HepG2 (cell line): ENCODE data around the gene SLFN14. TPM values are rescaled to one million over a fixed set of nuclear protein-coding genes. Genes with fewer than 3 reads are reported as not detected.

Experiments
- ATAC-seq: fragments of 200-7000 bp; cut with Tn5 transposase; 3 replicates; pipeline ENCODE4 v1.9.1; 2020; ENCODE audit warnings: mild to moderate bottlenecking, moderate library complexity
- BruUV-seq: library from RNA; stranded (reverse); fragments of 400-500 nt; replicated peaks from 2 replicates; lab custom pipeline; 2021; lab: Mats Ljungman, UMichigan
- CTCF ChIA-PET: fragments of 300-600 bp; formaldehyde crosslinking; extraction: SDS; loops from one replicate; lab custom pipeline; 2021; ENCODE audit warnings: low total read pairs, inconsistent platforms, low intra/inter-chr PET ratio; lab: Yijun Ruan, JAX
- POLR2A ChIA-PET: fragments of 350-600 bp; sonication (Branson Sonifier 250); formaldehyde crosslinking; loops from one replicate; lab custom pipeline; 2020; ENCODE audit warnings: antibody characterized with exemption, inconsistent platforms; lab: Yijun Ruan, JAX
- DNase-seq: peaks from one replicate; pipeline ENCODE4 v3.0.0-alpha.2; 2015; ENCODE audit warnings: low spot score
- FAIRE-seq: peaks from 3 replicates; lab custom pipeline; 2011; peaks lifted over from hg19 to GRCh38; lab: Jason Lieb, UNC
- H2AFZ ChIP-seq: one replicate; pipeline ENCODE4 v1.6.1; 2011; ENCODE audit warnings: low read length, inconsistent platforms
- H3K27ac ChIP-seq: fragments of 300-600 bp; 3 replicates; pipeline ENCODE4 v1.8.0; 2011; ENCODE audit warnings: mixed run types, mild to moderate bottlenecking, mixed read lengths, low read length, inconsistent platforms; ENCODE audit not compliant: insufficient read depth; ENCODE audit errors: extremely low read length
- H3K27me3 ChIP-seq, 2 experiments: fragments of 200-600 bp in 1 of 2; 2 replicates in 1 of 2; 3 replicates in 1 of 2; pipeline versions ENCODE4 v1.6.0 to v1.8.0; 2011; ENCODE audit warnings: low read length in 2 of 2, mild to moderate bottlenecking in 2 of 2, moderate library complexity in 2 of 2, inconsistent platforms in 1 of 2; ENCODE audit not compliant: insufficient read depth in 2 of 2, control insufficient read depth in 1 of 2
- H3K36me3 ChIP-seq, 2 experiments: fragments of 200-600 bp in 1 of 2; replicated peaks in 1 of 2; 2 replicates in 1 of 2; 3 replicates in 1 of 2; pipeline versions ENCODE4 v1.5.1 to v1.8.0; 2011; ENCODE audit warnings: low read length in 2 of 2, inconsistent platforms in 1 of 2; ENCODE audit not compliant: insufficient read depth in 2 of 2, control insufficient read depth in 1 of 2
- H3K4me1 ChIP-seq: 2 replicates; pipeline ENCODE4 v1.5.1; 2012; ENCODE audit warnings: low read length, inconsistent platforms; ENCODE audit not compliant: insufficient read depth
- H3K4me2 ChIP-seq: 2 replicates; pipeline ENCODE4 v1.6.0; 2011; ENCODE audit warnings: low read depth, low read length, inconsistent platforms
- H3K4me3 ChIP-seq, 3 experiments: fragments of 200-600 bp in 1 of 3; sonication (generic), shearing (Covaris generic) in 1 of 3; replicated peaks in 1 of 3; 2 replicates each; pipeline ENCODE4 v1.5.1; 2011 to 2016; ENCODE audit warnings: low read length in 3 of 3, inconsistent platforms in 2 of 3, low read depth in 2 of 3, mild to moderate bottlenecking in 2 of 3, control low read depth in 1 of 3, mixed read lengths in 1 of 3; ENCODE audit not compliant: insufficient read depth in 1 of 3
- H3K79me2 ChIP-seq: one replicate; pipeline ENCODE4 v1.6.1; 2011; ENCODE audit warnings: low read length, inconsistent platforms; ENCODE audit not compliant: insufficient read depth
- H3K9ac ChIP-seq: 2 replicates; pipeline ENCODE4 v1.6.0; 2011; ENCODE audit warnings: mild to moderate bottlenecking, low read depth, low read length, inconsistent platforms; ENCODE audit not compliant: insufficient read depth
- H3K9me3 ChIP-seq: 2 replicates; pipeline ENCODE4 v1.5.1; 2012; ENCODE audit warnings: mild to moderate bottlenecking, low read length
- H4K20me1 ChIP-seq: 2 replicates; pipeline ENCODE4 v1.6.0; 2011; ENCODE audit warnings: inconsistent platforms, mild to moderate bottlenecking, low read length, moderate library complexity; ENCODE audit not compliant: insufficient read depth
- ATF5 ChIP-seq: sonication (generic); formaldehyde crosslinking; IDR thresholded peaks from 2 replicates; pipeline ENCODE4 v1.4.0; 2020; ENCODE audit warnings: mild to moderate bottlenecking, low read depth, missing genetic modification reagents
- ATF7-NPFF ChIP-seq: sonication (generic); formaldehyde crosslinking; IDR thresholded peaks from 2 replicates; pipeline ENCODE4 v1.8.1; 2023; ENCODE audit warnings: mild to moderate bottlenecking, low read depth, missing genetic modification reagents, moderate library complexity
- ETV6 ChIP-seq: sonication (generic); formaldehyde crosslinking; conservative IDR thresholded peaks from 2 replicates; pipeline ENCODE4 v1.4.0; 2020; ENCODE audit warnings: missing genetic modification reagents
- HNF1B ChIP-seq: sonication (generic); formaldehyde crosslinking; IDR thresholded peaks from 2 replicates; pipeline ENCODE4 v1.5.1; 2020; ENCODE audit warnings: mild to moderate bottlenecking, moderate library complexity, missing genetic modification reagents
- PHB2 ChIP-seq: fragments of 450-650 bp; IDR thresholded peaks from 2 replicates; pipeline ENCODE4 v1.6.1; 2018; ENCODE audit not compliant: partially characterized antibody
- SYNCRIP ChIP-seq: fragments of 200-400 bp; formaldehyde crosslinking; IDR thresholded peaks from 2 replicates; pipeline ENCODE4 v1.6.1; 2018; ENCODE audit warnings: mild to moderate bottlenecking, low read depth, low read length; ENCODE audit not compliant: insufficient read depth
- ZC3H4 ChIP-seq: sonication (generic); formaldehyde crosslinking; IDR thresholded peaks from 2 replicates; pipeline ENCODE4 v1.4.0; 2020; ENCODE audit warnings: missing genetic modification reagents, borderline replicate concordance
- ZNF484 ChIP-seq: sonication (generic); formaldehyde crosslinking; IDR thresholded peaks from 2 replicates; pipeline ENCODE4 v1.5.1; 2020; ENCODE audit warnings: mild to moderate bottlenecking, low read depth, missing genetic modification reagents, borderline replicate concordance
- WGBS: methylation state at CpG from one replicate; pipeline ENCODE4 v1.1.6; 2017; ENCODE audit warnings: low lambda C conversion rate; 5-methylcytosine and 5-hydroxymethylcytosine counted together
- in situ Hi-C: cut with HindIII; loops from 2 replicates; pipeline ENCODE4 v1.10.0; 2017; ENCODE audit warnings: low pct_unique_long_range_greater_than_20kb; ENCODE audit not compliant: extremely low pct_ligation_motif_present
- intact Hi-C: fragments of 100-400 bp; cut with micrococcal nuclease; formaldehyde crosslinking; loops from one replicate; pipeline ENCODE4 v1.10.0; 2022; ENCODE audit not compliant: unreplicated experiment
- polyA plus RNA-seq, 8 experiments: library from polyadenylated mRNA; depleted of rRNA in 3 of 8; stranded (reverse) in 7 of 8; unstranded in 1 of 8; fragments of >200 nt; fragmentation: Illumina TruSeq in 4 of 8; extraction: Trizol in 4 of 8; gene quantifications; 2 replicates each; pipeline versions ENCODE4 v1.2.1 to v1.2.3, GENCODE V29; 2011 to 2016; ENCODE audit warnings: low read depth in 4 of 8, missing spikeins in 1 of 8, mixed read lengths in 1 of 8; ENCODE audit not compliant: insufficient read depth in 1 of 8
- total RNA-seq, 5 experiments: library from RNA; depleted of rRNA; stranded (reverse); fragments of >200 nt; fragmentation: Illumina TruSeq; extraction: Trizol; gene quantifications; 2 replicates each; pipeline ENCODE4 v1.2.3, GENCODE V29; 2016; ENCODE audit warnings: low read depth in 1 of 5
- TF ChIP-seq, protein P1 (sequence below): sonication (generic); formaldehyde crosslinking; IDR thresholded peaks from 2 replicates; pipeline ENCODE4 v1.8.0; 2022; ENCODE audit warnings: mild to moderate bottlenecking, missing genetic modification reagents, moderate library complexity
- TF ChIP-seq, protein P2 (sequence below): sonication (generic); formaldehyde crosslinking; IDR thresholded peaks from 2 replicates; pipeline ENCODE4 v1.4.0; 2020; ENCODE audit warnings: mild to moderate bottlenecking, missing genetic modification reagents, borderline replicate concordance

SLFN14 gene
- total and polyA plus RNA-seq, 2 of the 13 experiments (the other 11 are each of a cell fraction or from before 2014, with no cell fraction given), result not detected

DNA sequence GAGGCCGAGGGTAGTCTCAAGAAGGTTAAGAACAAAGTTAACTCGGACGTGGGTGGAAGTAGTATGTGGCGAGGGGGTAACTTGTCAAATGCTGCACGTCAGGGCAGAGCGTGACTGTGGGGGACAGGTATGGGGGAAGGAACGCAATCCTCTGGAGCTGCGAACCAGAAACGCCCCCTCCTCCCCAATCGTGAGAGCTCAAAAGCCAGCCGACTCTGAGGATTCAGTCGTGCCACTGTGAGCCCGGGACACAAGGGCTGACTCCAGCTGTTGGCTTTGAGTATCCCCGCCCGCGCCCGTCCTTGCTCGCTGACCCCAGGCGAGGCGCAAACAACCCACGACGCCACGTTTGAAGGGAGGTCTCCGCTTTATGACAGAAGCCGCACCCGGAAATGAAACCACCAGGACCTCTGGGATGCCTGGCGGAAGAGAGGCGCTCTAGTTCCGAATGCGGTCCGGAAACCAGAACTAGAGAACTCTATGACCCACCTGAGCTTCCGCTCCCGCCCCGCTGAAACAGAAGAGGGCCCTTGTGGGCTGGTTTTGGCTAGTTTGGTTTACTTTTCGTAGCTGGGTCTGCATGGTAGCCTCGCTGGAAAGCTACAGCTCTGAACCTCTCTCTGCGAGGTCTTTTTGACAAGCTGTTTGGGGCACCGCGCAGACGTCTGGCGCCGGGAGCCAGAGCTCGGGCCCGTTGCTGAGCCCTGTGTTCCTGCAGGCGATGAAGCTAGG lies 17.7 kb upstream of the SLFN14 start, which contains the start of gene PEX12 (continued):
- TF ChIP-seq HNF1B (CRISPR knock-in tag) (peak; percentile 84), ETV6 (CRISPR knock-in tag) (peak; percentile 74; the same call in 1 of the 2 replicates), ATF5 (CRISPR knock-in tag) (0 out of 2 replicates have a peak, but pooled peaks have one; percentile 32)

DNA sequence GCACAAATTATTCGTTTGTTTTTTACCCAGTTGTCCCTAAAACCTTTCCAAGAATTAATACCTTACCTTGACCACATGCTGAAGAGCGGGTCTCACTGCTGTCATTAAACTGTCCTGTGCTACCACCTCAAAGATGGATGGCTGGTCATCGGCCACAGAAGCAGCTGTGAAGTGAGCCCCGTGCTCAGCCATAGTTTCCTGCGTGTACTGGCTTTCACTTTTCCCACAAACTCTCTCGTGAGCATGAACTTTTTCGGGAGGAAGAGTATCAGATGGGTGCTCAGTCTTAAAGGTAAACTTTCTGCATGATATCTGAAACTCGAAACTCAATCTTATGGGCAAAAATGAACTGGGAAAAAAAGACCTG lies 17.2 kb upstream of the SLFN14 start:
- FAIRE-seq, result no peak
- no peaks in the 10 kb centered on the region; a peak in 1 of 5 replicates for H3K27me3 ChIP-seq
- TF ChIP-seq SYNCRIP (no peak), PHB2 (no peak), ATF7-NPFF (0 out of 2 replicates have a peak, but pooled peaks have one; percentile 37), ZC3H4 (CRISPR knock-in tag) (peak; percentile 72; the same call in 1 of the 2 replicates), ZNF484 (CRISPR knock-in tag) (no peak)
- TF ChIP-seq, protein P1, sequence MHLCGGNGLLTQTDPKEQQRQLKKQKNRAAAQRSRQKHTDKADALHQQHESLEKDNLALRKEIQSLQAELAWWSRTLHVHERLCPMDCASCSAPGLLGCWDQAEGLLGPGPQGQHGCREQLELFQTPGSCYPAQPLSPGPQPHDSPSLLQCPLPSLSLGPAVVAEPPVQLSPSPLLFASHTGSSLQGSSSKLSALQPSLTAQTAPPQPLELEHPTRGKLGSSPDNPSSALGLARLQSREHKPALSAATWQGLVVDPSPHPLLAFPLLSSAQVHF, result 0 out of 2 replicates have a peak, but pooled peaks have one; percentile 23
- TF ChIP-seq, protein P2, sequence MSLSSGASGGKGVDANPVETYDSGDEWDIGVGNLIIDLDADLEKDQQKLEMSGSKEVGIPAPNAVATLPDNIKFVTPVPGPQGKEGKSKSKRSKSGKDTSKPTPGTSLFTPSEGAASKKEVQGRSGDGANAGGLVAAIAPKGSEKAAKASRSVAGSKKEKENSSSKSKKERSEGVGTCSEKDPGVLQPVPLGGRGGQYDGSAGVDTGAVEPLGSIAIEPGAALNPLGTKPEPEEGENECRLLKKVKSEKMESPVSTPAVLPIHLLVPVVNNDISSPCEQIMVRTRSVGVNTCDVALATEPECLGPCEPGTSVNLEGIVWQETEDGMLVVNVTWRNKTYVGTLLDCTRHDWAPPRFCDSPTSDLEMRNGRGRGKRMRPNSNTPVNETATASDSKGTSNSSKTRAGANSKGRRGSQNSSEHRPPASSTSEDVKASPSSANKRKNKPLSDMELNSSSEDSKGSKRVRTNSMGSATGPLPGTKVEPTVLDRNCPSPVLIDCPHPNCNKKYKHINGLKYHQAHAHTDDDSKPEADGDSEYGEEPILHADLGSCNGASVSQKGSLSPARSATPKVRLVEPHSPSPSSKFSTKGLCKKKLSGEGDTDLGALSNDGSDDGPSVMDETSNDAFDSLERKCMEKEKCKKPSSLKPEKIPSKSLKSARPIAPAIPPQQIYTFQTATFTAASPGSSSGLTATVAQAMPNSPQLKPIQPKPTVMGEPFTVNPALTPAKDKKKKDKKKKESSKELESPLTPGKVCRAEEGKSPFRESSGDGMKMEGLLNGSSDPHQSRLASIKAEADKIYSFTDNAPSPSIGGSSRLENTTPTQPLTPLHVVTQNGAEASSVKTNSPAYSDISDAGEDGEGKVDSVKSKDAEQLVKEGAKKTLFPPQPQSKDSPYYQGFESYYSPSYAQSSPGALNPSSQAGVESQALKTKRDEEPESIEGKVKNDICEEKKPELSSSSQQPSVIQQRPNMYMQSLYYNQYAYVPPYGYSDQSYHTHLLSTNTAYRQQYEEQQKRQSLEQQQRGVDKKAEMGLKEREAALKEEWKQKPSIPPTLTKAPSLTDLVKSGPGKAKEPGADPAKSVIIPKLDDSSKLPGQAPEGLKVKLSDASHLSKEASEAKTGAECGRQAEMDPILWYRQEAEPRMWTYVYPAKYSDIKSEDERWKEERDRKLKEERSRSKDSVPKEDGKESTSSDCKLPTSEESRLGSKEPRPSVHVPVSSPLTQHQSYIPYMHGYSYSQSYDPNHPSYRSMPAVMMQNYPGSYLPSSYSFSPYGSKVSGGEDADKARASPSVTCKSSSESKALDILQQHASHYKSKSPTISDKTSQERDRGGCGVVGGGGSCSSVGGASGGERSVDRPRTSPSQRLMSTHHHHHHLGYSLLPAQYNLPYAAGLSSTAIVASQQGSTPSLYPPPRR (CRISPR knock-in tag), result no peak
- TSS peak; percentile 90 for BruUV-seq
- H3K27ac ChIP-seq, result peak overlapping the region; percentile 83
- H3K9me3 ChIP-seq, result no peaks in the 10 kb centered on the region
- ATAC-seq, result peak; percentile 27; the same call in 1 of the 3 replicates
- in situ Hi-C loops (no loop called here), intact Hi-C loops (no loop called here)
- H2AFZ ChIP-seq, result no peak overlapping the region
- H3K4me3 ChIP-seq, result peak overlapping the region; percentile 84 to 89 (median 85)
- ChIA-PET POLR2A (interaction anchor here (1.0 to 4.1 kb wide), 11 partner anchors 9 to 437 kb away, joined by 3 to 73 read pairs (median 4); partner anchors contain the start of genes AP2B1 and SLFN5), CTCF (no interaction called here)
- peaks cover 7% of the 10 kb centered on the region for H3K79me2 ChIP-seq
- no peaks in the 10 kb centered on the region for H4K20me1 ChIP-seq
- H3K9ac ChIP-seq, result peak overlapping the region; percentile 86
- 13% methylated on average over 8 of the region's 8 CpGs for WGBS
- peaks cover 25% of the 10 kb centered on the region for H3K4me1 ChIP-seq
- peak overlapping the region; percentile 86 for H3K4me2 ChIP-seq
- peaks cover 0 to 7% of the 10 kb centered on the region in 2 experiments; a peak in 1 of 5 replicates for H3K36me3 ChIP-seq
- DNase-seq, result no peak
